Endothelial cell of umbilical vein (primary cell): ENCODE measurements around the gene MAPKAP1.

Source experiments
- EZH2 ChIP-seq: IDR thresholded peaks from 2 replicates; pipeline ENCODE4 v1.6.1; 2012; ENCODE audit warnings: borderline replicate concordance, low read depth, mild to moderate bottlenecking, moderate library complexity, low read length, inconsistent platforms; ENCODE audit not compliant: severe bottlenecking
- POLR2A ChIP-seq: IDR thresholded peaks from 2 replicates; pipeline ENCODE4 v1.6.1; 2012; ENCODE audit warnings: low read depth, mild to moderate bottlenecking, control low read depth, low read length
- POLR2AphosphoS5 ChIP-seq: IDR thresholded peaks from 2 replicates; pipeline ENCODE4 v1.6.1; 2012; ENCODE audit warnings: low read depth, mild to moderate bottlenecking, control low read depth, low read length, moderate library complexity; ENCODE audit not compliant: insufficient read depth
- TF ChIP-seq, protein P1 (sequence below): IDR thresholded peaks from 2 replicates; pipeline ENCODE4 v1.6.1; 2011; ENCODE audit not compliant: insufficient read depth, insufficient read length
- TF ChIP-seq, protein P2 (sequence below), 2 donors: IDR thresholded peaks; 1 replicate in 1 of 2; 2 replicates in 1 of 2; pipeline ENCODE4 v1.5.1; 2011; ENCODE audit warnings: low read length in 2 of 2, mild to moderate bottlenecking in 2 of 2, moderate library complexity in 2 of 2, control low read depth in 1 of 2, inconsistent platforms in 1 of 2, low read depth in 1 of 2; ENCODE audit not compliant: insufficient read depth in 1 of 2; ENCODE audit errors: extremely low read depth in 1 of 2

GRCh38 chr9:125672876-125673275, 34.1 kb downstream of the MAPKAP1 start:
- TF ChIP-seq POLR2A, result no peak
- TF ChIP-seq EZH2, result no peak
- TF ChIP-seq, protein P1, sequence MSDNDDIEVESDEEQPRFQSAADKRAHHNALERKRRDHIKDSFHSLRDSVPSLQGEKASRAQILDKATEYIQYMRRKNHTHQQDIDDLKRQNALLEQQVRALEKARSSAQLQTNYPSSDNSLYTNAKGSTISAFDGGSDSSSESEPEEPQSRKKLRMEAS, result no peak
- TF ChIP-seq, protein P2, sequence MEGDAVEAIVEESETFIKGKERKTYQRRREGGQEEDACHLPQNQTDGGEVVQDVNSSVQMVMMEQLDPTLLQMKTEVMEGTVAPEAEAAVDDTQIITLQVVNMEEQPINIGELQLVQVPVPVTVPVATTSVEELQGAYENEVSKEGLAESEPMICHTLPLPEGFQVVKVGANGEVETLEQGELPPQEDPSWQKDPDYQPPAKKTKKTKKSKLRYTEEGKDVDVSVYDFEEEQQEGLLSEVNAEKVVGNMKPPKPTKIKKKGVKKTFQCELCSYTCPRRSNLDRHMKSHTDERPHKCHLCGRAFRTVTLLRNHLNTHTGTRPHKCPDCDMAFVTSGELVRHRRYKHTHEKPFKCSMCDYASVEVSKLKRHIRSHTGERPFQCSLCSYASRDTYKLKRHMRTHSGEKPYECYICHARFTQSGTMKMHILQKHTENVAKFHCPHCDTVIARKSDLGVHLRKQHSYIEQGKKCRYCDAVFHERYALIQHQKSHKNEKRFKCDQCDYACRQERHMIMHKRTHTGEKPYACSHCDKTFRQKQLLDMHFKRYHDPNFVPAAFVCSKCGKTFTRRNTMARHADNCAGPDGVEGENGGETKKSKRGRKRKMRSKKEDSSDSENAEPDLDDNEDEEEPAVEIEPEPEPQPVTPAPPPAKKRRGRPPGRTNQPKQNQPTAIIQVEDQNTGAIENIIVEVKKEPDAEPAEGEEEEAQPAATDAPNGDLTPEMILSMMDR (IDR thresholded peaks at IDR 0.05; ENCODE audit: extremely low read depth in 1 of 2, insufficient read depth in 1 of 2, low read depth in 1 of 2, low read length in 2 of 2), result no peak
- TF ChIP-seq POLR2AphosphoS5, result no peak
